ENCODE data around the gene KSR1. TPM values are rescaled to one million over a fixed set of nuclear protein-coding genes. Genes with fewer than 3 reads are reported as not detected.

Gene KSR1
- total and polyA plus RNA-seq, 2 donors: 22.7 to 27.3 TPM

DNA sequence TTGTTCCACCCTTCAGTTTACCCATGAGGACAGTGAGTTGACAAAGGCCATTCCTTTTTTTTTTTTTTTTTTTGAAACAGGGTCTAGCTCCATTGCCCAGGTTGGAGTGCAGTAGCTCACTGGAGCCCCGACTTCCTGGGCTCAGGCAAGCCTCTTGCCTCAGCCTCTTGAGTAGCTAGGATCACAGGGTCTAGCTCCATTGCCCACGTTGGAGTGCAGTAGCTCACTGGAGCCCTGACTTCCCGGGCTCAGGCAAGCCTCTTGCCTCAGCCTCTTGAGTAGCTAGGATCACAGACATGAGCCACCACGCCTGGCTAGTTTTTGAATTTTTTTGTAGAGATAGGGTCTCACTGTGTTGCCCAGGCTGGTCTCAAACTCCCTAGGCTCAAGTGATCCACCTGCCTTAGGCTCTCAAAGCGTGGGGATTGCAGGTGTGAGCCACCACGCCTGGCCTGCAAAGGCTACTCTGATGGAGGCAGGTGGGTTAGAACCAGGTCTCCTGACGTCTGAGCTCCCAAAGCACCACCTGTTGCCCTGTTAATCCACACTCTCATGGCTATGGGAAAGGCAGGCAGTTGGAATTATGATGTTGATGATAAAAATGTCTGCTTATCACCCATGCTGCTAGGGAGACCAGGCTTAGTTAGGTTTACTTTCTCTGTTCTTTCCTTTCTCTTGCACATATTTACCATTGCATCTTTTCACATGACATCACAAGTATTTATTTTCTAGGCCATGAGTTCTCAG lies 65.2 kb downstream of the KSR1 start:
- peaks cover 1% of the 10 kb centered on the region for H3K4me1 ChIP-seq (ENCODE audit: insufficient read depth)
- H3K4me3 ChIP-seq (ENCODE audit: low read depth, low read length): no peak overlapping the region
- DNase-seq (ENCODE audit: extremely low spot score): no peak
- no peak overlapping the region for H3K27ac ChIP-seq (ENCODE audit: low read depth)
- whole genome bisulfite sequencing: 90% methylated on average over 7 of the region's 7 CpGs
- no peaks in the 10 kb centered on the region for H3K36me3 ChIP-seq (ENCODE audit: insufficient read depth)

DNA sequence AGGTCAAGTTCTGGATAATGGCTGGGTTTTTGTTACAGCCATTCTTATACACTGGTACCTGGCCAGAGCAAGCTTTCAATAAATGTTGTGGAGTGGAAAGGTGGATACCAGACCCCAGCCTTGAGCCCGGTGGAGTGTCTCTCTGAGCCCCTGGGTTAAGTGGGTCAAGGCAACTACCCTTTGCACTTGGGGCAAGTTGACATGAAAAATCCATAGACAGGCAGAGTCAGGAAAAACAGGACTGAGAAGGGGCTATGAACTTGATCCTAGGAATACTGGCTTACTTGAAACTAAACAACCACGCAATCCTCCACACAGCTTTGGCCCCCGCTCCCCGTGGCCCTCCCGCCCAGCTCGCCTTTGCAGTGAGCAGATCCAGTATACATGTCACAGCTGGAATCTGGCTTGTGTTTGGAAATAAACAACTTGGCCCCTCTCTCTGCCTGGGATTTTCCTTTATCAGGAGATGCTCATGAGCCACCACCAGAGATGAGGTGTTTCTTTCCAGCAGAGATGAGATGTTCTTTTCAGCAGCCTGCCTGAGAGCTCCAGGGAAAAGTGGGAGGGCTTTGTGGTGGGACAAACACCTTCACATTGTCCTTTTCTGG lies 65.9 kb downstream of the KSR1 start:
- no peak overlapping the region for H3K27ac ChIP-seq (ENCODE audit: low read depth)
- H3K4me3 ChIP-seq (ENCODE audit: low read depth, low read length): no peak overlapping the region

DNA sequence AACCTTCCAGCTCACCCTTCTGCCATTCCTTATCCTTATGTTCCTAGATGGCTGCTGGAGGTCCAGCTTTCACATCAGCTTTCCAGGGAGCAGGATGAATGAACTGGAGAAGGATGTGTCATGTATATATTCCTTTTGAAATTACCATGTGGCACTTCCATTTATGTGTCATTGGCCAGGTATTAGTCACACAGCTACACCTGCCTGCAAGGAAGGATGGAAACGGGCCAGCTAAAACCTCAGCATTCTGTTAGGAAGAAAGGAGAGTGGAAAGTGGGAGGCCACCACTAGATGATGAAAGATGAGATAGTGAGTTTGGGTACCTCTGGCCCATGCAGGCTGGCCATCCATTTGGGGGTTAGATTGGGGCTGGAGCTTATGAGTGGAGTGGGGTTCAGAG lies 67.5 kb downstream of the KSR1 start:
- Histone ChIP-seq H3K4me1 (ENCODE audit: insufficient read depth) (peaks cover 1% of the 10 kb centered on the region), H3K27ac (ENCODE audit: low read depth) (no peak overlapping the region), H3K36me3 (ENCODE audit: insufficient read depth) (no peaks in the 10 kb centered on the region), H3K4me3 (ENCODE audit: low read depth, low read length) (no peak overlapping the region)
- 93% methylated on average over 1 of the region's 1 CpG for WGBS
- DNase-seq (ENCODE audit: extremely low spot score): no peak

More for the DNA sequence above, 65.9 kb downstream of the KSR1 start:
- no peak for DNase-seq (ENCODE audit: extremely low spot score)
- no peaks in the 10 kb centered on the region for H3K36me3 ChIP-seq (ENCODE audit: insufficient read depth)
- H3K4me1 ChIP-seq (ENCODE audit: insufficient read depth): peaks cover 1% of the 10 kb centered on the region
- WGBS: 70% methylated on average over 6 of the region's 6 CpGs

DNA sequence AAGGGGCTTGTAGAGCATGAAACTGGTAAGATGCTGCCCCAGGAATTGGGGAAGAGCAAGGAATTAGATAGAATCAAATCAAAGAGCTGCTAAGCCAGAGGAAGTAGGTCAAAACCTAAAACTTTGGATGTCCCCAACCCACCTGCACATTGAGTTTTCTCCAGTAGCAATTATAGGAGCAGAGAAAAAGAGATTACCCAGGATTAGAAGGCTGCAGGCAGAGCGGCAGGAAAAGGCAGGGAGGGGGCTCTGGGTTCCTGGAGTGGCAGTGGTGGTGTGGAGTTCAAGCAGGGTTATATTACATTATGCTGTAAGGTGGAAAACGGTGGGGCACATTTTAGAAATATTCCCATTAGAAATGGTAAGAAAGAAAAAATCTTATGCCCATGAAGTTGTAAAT lies 68.3 kb downstream of the KSR1 start:
- Histone ChIP-seq H3K4me3 (ENCODE audit: low read depth, low read length) (no peak overlapping the region), H3K36me3 (ENCODE audit: insufficient read depth) (no peaks in the 10 kb centered on the region), H3K4me1 (ENCODE audit: insufficient read depth) (peaks cover 1% of the 10 kb centered on the region), H3K27ac (ENCODE audit: low read depth) (no peak overlapping the region)
- 85% methylated on average over 2 of the region's 2 CpGs for WGBS
- no peak for DNase-seq (ENCODE audit: extremely low spot score)

DNA sequence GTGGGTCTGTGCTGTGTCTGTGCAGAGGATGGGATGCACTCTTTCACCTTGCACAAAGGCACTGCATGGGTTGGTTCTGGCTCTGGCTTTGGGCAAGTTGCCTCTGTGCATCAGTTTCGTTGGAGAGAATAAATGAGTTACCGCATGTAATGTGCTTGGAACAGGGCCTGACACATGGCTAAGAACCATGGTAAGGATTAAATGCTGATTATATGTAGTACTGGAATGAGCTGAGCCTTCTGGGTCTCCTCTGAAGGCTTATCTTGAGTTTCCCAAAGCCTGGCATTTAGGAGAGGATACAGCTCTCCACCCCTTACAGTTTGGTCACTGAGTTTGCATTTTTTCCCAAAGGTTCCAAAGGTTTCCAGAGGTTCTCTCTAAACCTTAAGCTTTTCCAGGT lies 69.1 kb downstream of the KSR1 start:
- Histone ChIP-seq H3K27ac (ENCODE audit: low read depth) (no peak overlapping the region), H3K4me3 (ENCODE audit: low read depth, low read length) (no peak overlapping the region), H3K4me1 (ENCODE audit: insufficient read depth) (peaks cover 1% of the 10 kb centered on the region), H3K36me3 (ENCODE audit: insufficient read depth) (no peaks in the 10 kb centered on the region)
- WGBS: 60% methylated on average over 2 of the region's 2 CpGs
- DNase-seq (ENCODE audit: extremely low spot score): no peak

DNA sequence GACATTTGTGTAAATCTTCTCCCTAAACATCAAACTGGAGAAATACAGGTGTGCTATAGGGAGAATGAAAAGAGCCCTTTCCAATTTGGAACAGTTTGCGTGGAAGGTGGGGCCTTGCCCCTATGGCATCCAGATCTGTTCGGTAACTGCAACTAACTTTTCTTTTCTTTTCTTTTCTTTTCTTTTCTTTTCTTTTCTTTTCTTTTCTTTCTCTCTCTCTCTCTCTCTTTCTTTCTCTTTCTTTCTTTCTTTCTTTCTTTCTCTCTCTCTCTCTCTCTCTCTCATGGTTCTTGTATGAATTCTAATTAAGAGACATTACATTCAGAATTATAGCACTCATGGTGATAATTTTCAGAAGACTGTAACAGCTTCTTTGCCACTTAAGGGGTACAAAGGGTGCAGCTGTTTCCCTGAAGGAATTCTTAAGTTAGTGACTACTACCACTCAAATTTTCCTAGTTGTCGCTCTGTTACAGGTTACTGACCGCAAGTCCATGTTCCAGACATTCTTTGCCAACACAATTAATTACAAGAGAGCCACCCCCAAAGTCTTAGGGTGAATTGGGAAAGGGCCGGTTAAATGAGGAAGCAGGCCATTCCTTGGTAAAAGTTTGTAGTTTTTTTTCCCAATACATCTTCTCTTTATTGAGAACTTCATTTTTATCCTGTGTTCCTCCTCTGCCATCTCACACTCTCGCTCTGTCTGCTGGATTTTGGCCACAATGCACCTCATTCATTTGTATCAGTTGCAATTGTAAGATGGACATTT lies 69.8 kb downstream of the KSR1 start:
- Histone ChIP-seq H3K27ac (ENCODE audit: low read depth) (no peak overlapping the region), H3K36me3 (ENCODE audit: insufficient read depth) (no peaks in the 10 kb centered on the region), H3K4me3 (ENCODE audit: low read depth, low read length) (no peak overlapping the region), H3K4me1 (ENCODE audit: insufficient read depth) (peaks cover 1% of the 10 kb centered on the region)
- no peak for DNase-seq (ENCODE audit: extremely low spot score)
- WGBS: 96% methylated on average over 6 of the region's 6 CpGs

DNA sequence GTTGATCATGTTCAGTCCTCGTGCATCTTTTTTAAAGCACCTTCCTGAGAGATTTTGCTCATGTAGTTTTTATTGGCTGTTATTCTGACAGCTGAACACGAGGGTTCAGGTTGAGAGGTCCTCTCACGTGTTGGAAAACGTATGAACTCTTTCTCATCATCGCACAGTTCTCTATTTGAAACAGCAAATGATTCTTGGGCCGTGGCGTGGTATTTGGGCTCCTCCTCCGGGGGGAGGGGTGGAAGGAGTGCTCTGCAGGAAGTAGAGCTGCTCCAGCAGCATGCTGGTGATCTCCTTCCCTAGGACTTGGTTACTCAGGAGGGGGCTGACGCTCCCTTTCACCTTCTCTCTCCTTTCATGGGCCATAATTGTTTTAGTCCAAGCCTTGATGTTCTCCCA lies 70.4 kb downstream of the KSR1 start:
- no peak for DNase-seq (ENCODE audit: extremely low spot score)
- no peaks in the 10 kb centered on the region for H3K36me3 ChIP-seq (ENCODE audit: insufficient read depth)
- H3K27ac ChIP-seq (ENCODE audit: low read depth): no peak overlapping the region
- H3K4me1 ChIP-seq (ENCODE audit: insufficient read depth): peaks cover 1% of the 10 kb centered on the region
- WGBS: 24% methylated on average over 9 of the region's 9 CpGs
- no peak overlapping the region for H3K4me3 ChIP-seq (ENCODE audit: low read depth, low read length)

DNA sequence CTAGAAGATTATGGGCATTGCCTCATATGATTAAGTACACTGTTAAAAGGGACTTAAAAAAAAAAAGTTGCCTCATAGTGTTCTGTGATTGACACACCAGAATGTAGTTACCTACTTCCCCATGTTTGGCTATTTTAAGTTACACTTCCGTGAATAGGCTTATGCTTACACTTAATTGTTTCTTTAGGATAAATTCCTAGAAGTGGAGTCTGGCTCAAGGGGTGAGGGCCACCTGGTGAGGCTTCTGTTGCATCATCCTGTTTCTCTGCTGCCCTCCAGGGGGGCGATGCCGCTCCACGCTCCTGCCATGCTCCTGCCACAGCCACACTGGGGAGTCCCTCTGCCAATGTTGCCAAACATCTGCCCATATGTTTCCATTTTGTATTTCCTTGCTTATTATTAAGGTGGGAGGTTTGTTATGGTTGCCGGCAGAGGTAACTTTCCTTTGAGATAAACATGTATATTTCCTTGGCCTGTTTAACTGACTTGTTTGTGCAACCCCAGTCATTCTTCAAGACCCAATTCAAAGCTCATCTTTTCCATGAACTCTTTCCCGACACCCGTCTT lies 73.1 kb downstream of the KSR1 start:
- Histone ChIP-seq H3K4me1 (ENCODE audit: insufficient read depth) (no peaks in the 10 kb centered on the region), H3K27ac (ENCODE audit: low read depth) (no peak overlapping the region), H3K36me3 (ENCODE audit: insufficient read depth) (no peaks in the 10 kb centered on the region), H3K4me3 (ENCODE audit: low read depth, low read length) (no peak overlapping the region)
- no peak for DNase-seq (ENCODE audit: extremely low spot score)
- 84% methylated on average over 7 of the region's 7 CpGs for WGBS

DNA sequence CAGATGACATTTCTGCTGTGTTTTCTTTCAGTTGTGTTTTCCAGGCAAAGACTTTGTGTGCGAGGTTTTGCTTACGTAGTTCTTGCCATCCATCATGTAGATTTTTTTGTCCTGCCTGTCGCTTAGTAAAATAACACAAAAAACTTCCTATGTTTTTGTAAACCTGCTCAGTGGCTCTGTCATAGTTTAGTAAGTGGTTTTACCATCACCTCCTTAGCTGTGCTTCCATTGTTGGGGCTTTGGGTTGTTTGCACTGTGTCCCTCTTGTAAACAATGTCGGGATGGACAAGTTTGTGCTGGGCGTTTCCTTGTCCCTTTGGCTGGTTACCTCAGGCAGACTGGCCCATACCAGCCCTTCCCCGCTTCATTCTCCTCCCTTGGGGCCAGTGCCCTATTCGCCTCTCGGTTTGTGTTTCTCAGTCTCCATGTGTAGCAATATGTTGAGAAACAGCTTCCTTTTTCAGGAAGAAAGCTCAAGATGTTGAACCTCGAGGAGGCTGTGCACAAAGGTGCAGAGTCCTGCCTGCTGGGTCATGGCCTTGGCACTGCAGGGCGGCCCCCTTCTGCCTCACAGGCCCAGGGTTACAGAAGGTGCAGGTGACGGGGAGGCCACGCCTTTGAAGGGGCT lies 74.6 kb downstream of the KSR1 start:
- peak overlapping the region; percentile 12 for H3K27ac ChIP-seq (ENCODE audit: low read depth)
- peak; percentile 41 for DNase-seq (ENCODE audit: extremely low spot score)

DNA sequence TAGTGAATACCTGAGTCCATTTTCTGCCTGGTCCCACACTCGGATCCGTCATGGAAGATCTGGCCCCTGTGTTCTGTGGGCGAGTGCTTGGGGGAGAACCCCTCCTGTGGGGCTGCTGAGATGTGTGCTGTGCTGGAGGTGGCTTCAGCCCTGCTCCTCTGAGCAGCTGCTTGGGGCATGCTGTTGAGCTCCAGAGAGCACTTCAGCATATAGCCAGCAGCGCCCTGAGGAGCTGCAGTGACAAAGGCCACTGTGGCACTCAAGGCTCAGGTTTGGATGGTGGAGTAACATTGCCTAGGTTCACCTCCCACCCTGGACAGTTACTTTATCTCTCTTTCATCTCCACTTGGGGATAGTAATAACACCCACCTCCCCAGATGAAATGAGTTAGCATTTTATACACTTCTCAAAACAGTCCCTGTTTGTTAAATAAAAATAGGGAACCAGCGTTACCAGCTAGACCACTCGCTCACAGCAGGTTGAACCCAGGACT lies 75.3 kb downstream of the KSR1 start:
- H3K27ac ChIP-seq (ENCODE audit: low read depth): no peak overlapping the region
- H3K4me3 ChIP-seq (ENCODE audit: low read depth, low read length): no peak overlapping the region
- DNase-seq (ENCODE audit: extremely low spot score): no peak
- WGBS: 93% methylated on average over 6 of the region's 6 CpGs
- H3K4me1 ChIP-seq (ENCODE audit: insufficient read depth): no peaks in the 10 kb centered on the region
- no peaks in the 10 kb centered on the region for H3K36me3 ChIP-seq (ENCODE audit: insufficient read depth)

More for the DNA sequence above, 74.6 kb downstream of the KSR1 start:
- Histone ChIP-seq H3K4me3 (ENCODE audit: low read depth, low read length) (no peak overlapping the region), H3K36me3 (ENCODE audit: insufficient read depth) (no peaks in the 10 kb centered on the region), H3K4me1 (ENCODE audit: insufficient read depth) (no peaks in the 10 kb centered on the region)
- 76% methylated on average over 12 of the region's 12 CpGs for WGBS

DNA sequence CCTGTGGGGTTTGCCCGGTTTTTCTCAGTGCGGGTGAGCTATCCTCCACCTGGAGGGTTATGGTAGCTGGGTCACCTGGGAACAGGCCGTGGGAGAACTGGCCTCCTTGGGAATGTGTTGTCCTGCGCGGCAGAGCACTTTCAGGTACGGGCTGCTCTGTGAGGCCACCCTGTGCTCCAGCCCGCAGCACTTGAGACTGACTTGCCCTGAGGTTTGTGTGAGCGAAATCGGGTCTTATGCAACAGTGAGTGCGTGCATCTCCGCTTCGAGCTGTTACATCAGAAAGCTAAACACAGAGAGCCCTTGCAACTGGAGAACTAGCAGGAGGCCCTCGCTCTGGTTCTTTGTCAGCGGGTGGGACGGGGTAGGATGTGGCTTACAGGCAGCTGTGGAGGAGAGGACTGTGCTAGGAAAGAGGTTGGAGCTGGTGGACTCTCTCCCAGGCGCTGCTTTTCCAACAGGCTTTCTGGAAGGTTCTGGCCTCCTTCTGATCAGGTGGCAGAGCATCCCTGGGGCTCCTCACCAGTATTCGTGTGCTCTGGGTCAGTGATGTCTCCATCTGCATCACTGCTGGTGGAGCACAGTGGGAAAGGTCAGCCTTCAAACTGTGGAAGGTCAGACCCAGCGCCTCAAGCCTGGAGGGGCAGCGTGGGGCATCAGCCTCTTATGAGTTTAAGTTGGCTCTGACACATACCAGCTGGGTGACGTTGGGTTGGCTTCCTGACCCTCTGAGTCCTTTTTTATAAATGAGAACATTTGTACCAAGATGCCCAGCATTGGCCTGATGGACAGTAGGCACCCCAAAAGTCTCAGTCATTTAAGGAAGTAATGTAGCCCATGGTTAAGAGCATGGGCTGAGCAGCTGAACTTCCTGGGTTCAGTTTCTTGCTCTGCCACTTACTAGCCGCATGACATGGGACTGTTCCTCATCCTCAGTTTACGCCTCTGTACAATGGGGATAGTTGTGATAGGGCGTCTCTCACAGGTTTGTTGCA lies 76.3 kb downstream of the KSR1 start:
- DNase-seq (ENCODE audit: extremely low spot score): no peak
- Histone ChIP-seq H3K4me1 (ENCODE audit: insufficient read depth) (no peaks in the 10 kb centered on the region), H3K27ac (ENCODE audit: low read depth) (no peak overlapping the region), H3K36me3 (ENCODE audit: insufficient read depth) (no peaks in the 10 kb centered on the region), H3K4me3 (ENCODE audit: low read depth, low read length) (no peak overlapping the region)
- 76% methylated on average over 23 of the region's 23 CpGs for WGBS
